GM18499 (cell line): Measurements from ENCODE around the gene HSD17B12.
A peak's percentile ranks its signal among the peaks of the same experiment; 100 is the strongest.

Experiments
- ATAC-seq: cut with Tn5 transposase; IDR thresholded peaks from one replicate; pipeline ENCODE4 v1.9.1; 2021; ENCODE audit warnings: moderate number of reproducible peaks; ENCODE audit not compliant: insufficient read depth, unreplicated experiment

HSD17B12 gene

GRCh38 chr11:43852057-43852636 is 171.6 kb downstream of the HSD17B12 start:
- ATAC-seq: peak; percentile 80

DNA sequence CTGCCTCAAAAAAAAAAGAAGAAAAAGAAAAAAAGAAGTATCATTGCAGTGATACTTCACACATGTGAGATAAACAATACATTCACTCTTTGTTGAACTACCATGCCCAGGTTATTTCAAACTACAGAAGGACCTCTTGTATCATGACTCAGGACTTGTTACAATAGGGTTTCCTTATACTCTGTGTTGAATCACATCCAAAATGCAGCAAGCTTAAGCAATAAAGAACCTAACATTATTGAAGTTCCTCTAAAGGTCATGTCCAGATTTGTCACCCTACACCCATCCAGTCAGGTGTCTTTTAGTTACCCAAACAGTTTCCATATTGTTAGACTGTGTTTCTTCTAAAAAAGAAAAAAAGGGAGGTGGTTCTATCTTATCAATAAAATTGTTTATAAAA is 173.2 kb downstream of the HSD17B12 start:
- no peak for ATAC-seq

DNA sequence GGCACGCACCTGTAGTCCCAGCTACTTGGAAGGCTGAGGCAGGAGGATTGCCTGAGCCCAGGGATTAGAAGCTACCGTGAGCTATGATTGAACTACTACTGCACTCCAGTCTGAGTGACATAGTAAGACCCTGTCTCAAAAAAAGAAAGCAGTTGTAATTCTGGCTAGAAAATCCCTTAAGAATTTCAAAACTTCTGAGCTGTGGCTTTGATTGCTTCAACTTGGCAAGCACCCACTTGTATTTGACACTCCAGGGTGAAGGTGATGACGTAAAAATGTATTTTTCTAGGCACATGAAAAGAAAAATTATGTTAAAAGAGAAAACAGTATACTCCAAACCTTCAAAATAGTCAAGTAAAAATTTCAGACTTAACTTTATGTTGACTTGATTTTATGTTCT is 176.5 kb downstream of the HSD17B12 start:
- ATAC-seq: no peak

DNA sequence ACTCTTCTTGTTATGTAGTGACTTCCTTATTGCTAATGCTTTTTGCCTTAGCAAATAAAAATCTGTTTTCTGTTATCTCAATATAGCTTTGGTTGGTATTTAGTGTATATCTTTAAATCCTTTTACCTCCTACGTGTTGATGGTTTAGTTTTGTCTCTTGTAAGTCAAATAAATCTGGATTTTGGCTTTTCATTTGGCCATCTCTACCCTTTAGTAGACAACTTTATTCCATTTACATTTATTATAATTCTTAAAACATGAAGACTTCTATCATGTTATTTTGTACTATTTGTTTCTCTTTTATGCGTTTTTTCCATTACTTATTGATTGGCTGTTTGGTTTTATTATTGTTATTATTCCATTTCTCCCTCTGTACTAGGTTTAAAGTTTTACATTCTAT is 180.6 kb downstream of the HSD17B12 start:
- no peak for ATAC-seq

DNA sequence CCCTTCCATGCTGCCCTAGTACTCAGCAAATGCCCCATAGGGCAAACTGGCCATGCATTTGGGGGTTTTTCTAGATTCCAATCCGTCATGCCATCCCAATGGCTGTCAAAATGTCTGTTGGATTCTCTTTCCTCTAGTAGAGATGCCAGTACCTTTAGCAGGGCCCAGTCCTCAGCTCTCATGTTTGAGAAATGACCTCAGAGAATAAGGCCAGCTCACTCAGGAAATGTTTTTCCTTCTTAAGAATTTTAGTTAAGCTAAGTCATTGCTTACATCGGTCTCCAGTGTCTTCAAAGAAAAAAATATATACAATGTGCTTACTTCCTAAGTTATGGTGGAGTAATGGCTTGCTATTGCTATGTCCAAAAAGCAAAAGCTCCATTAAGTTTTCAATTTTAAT is 186.0 kb downstream of the HSD17B12 start:
- no peak for ATAC-seq

DNA sequence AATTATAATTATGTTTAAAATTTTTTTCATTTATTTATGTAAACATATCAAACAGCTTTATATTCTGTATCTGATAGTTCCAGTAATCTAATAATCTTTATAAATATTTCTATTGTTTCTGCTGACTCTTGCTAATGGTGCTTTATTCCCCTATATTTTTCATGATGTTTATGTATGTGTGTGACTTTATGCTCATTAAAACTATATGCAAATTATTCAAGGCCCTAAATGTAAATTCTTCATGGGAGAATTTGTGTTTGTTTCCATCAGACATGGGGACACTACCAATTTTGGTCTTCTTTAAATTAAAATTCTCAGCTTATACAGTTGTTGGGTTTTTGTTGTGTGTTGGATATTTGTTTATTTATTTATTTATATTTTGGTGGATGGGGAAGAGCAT is 186.4 kb downstream of the HSD17B12 start:
- ATAC-seq: no peak

DNA sequence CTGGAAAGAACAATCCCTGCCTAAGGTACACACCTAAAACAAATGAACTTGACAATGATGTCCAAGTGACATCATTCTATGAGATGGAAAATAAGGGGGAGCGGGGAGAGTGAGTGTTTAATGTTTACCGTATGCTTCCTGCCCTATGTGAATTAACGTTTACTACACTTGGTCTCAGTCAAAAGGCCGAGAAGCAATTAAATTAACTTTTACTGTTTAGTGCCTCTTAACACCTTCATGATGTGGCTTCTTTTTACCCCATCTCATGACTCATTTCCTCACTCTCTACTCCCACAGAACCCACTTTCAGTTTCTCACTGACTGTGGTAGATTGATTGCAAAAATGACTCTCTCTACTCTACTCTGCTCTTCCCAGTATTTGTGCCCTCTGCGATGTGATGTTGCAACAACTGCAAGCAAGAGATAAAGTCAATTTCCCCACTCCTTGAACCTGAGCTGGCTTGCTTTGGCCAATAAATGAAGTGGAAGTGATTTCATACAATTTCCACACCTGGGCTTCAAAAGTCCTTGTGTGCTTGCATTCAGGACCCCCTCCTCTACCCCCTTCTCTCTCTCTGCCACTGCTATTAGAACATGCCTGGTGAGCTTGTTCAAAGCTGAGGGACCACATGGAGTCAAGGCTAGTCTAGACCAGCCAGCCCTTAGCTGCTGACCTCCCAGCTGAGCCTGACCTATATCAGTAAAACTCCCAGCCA is 188.5 kb downstream of the HSD17B12 start:
- peak; percentile 100 for ATAC-seq

GRCh38 chr11:43871051-43871450 is 190.5 kb downstream of the HSD17B12 start:
- ATAC-seq: no peak

- no peak for ATAC-seq
Observed at GRCh38 chr11:43872995-43873394, 192.5 kb downstream of the HSD17B12 start.

- no peak for ATAC-seq
Observed at GRCh38 chr11:43874078-43874477, 193.5 kb downstream of the HSD17B12 start.

DNA sequence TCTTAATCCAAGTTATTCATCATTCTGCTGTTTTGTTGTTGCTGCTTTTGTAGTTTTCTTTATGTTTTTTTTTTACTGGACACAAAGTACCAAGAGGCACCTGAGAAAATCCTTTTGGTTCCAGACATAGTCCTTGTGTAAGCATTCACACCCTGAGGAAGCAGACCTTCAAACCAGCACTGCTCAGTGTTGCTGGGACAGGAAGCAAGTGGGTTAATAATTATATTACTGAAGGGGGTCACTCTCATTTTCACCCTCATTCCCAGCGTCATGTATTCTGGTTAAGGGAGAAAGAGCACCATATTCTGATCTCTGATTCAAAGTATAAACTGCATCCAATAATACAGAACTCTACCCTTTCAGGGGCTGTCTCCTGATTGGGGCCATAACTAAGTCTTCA is 194.2 kb downstream of the HSD17B12 start:
- ATAC-seq: no peak

DNA sequence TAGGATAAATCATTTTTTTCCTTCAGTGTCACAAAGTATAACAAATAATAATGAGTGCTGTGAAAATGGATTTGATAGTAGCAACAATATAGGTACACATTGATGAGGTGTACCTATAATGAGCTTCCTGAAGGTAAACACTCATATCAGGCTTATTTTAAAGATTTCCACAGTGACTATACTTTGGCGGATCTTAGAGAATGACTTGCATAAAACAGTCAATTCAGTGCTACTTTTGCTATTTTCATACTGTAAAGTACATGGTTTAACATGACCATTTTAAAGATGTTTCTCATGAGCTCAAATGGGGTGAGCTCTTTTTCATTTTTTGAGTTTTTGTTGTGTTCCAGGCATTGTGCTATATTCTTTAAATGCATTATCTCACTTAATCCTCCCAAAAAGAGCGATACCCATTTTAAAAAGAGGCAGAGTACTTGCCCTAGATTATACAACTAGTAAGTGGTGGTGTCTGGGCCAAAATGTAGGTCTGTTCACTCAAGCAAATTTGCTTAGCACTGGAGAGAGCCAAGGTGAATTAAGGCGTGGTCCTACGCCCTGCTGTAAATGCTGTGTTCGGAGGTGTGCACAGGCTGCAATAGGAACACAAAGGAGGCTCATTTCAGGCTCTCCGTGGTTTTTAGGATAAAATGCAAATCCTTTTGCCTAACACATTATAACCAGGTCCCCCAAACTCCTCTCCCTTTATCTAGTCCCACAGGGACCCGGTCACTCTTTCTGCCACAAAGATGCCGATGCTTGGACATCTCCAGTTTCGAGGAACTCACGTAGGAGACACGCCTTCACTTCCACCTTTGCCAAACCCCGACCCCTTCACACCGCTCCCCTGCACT is 199.5 kb downstream of the HSD17B12 start:
- ATAC-seq: no peak

DNA sequence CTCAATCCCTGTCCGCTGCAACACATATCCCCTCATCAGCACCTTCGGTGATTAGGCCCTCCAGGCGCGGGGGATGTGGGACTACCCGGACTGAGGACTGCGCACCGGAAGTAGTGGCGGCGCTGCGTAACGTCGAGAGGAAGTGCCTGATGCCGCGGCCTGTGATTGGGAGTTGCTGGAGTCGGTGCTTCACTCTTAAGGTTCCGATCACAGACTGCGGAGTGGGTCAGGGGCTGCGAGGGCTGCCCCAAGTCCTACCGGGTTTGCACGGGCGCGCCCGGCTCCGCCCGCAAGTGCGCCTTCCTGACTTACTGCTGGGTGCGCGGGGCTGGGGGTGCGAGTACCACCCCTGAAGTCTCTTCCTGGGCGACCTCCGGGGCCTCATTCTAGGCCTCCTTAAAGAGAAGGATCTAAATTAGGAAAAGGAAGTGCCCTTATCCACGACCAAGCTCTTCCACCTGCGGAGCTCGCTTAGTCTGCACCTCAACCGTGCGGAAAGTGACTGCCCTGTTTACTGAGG is 200.2 kb downstream of the HSD17B12 start, which contains the start of gene ALKBH3:
Gene ALKBH3 (plus strand): TSS at position 192 of the 520 bp plus-strand sequence. CDS start 1,822 bp downstream, outside the sequence.
- peak; percentile 93 for ATAC-seq

DNA sequence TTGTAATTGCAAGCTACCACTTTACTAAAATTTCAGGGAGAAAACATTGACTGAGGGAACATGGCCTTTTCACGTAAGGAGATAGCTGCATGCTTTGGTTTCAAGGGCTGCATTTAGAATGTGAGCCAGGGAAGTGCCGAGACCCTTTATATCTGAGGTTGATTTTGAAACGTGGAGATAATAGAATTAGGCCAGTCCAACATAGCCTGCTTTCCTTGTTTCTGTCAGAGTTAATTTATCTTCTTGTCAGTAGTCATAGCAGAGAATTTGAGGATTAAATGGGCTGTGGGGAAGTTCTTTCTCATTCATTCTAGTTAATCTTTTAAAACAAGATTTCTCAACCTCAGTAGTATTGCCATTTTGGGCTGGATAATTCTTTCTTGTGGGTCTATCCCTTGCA is 212.3 kb downstream of the HSD17B12 start:
- ATAC-seq: no peak

DNA sequence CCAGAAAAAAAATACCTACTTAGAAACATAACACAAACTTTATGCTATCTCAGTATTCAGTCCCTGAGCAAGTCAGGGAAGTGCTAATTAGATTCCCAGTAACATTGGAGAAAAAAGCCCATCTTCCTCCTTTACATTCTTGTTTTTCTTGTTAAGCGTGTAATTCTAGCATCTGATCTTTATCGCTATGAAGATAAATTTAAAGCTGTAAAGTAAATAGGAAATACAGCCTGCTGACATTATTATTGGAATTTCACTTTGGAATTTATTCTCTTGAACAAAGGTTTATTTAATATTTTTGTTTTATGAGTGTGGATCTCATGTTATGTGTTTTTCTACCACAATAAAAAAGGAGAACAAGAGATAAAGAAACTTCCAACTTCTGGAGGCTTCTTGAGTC is 214.0 kb downstream of the HSD17B12 start:
- ATAC-seq: no peak

GRCh38 chr11:43895601-43896000 is 215.1 kb downstream of the HSD17B12 start:
- no peak for ATAC-seq

GRCh38 chr11:43898574-43898973 is 218.0 kb downstream of the HSD17B12 start:
- no peak for ATAC-seq

DNA sequence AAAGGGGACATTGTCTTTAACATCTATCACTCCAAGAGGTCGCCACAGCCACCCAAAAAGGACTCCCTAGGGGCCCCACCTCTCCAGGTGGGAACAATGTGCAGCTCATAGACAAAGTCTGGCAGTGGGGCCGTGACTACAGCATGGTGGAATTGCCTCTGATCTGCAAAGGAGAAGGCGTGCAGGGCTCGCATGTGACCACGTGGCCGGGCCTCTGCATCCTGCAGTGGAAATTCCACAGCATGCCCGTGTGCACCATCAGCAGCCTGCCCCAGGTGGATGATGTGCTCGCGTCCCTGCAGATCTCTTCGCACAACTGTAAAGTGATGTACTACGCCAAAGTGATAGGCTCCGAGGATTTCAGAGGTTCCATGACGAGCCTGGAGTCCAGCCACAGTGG is 218.6 kb downstream of the HSD17B12 start:
- no peak for ATAC-seq

- no peak for ATAC-seq
Observed at GRCh38 chr11:43901551-43901950, 221.0 kb downstream of the HSD17B12 start.

- ATAC-seq: no peak
Observed at GRCh38 chr11:43903078-43903477, 222.5 kb downstream of the HSD17B12 start.

- no peak for ATAC-seq
Observed at GRCh38 chr11:43903969-43904368, 223.4 kb downstream of the HSD17B12 start.
